ENCODE data around the gene ASTN2.
"Not testable (repeated sequence)": the region's sequence is repeated elsewhere in the genome, so short reads cannot be mapped to it uniquely, and the experiment has no call there.

GRCh38 chr9:116838468-116838867, 576.4 kb downstream of the ASTN2 start:
- TF ChIP-seq CTCF, POLR2A (IDR thresholded peaks at IDR 0.05): not testable (repeated sequence)

All from thyroid gland (tissue), 4 donors.